Mucosa of descending colon (tissue), 3 donors: ENCODE measurements around the gene ACAN. TPM values are rescaled to one million over a fixed set of nuclear protein-coding genes. Genes with fewer than 3 reads are reported as not detected.

ENCODE experiments used
- ATAC-seq: fragments of 200-7000 bp; cut with Tn5 transposase; one replicate; pipeline ENCODE4 v1.9.1; 2020; ENCODE audit warnings: mild to moderate bottlenecking, moderate library complexity
- DNase-seq, 3 donors: peaks; one replicate each; pipeline ENCODE4 v3.0.0-alpha.2; 2020
- H3K36me3 ChIP-seq: fragments of 200-600 bp; one replicate; pipeline ENCODE4 v1.8.0; 2021; ENCODE audit warnings: low read depth, mild to moderate bottlenecking
- H3K4me1 ChIP-seq: fragments of 200-600 bp; one replicate; pipeline ENCODE4 v1.8.0; 2021; ENCODE audit warnings: low read depth, mild to moderate bottlenecking
- H3K4me3 ChIP-seq: fragments of 200-600 bp; one replicate; pipeline ENCODE4 v1.8.0; 2021; ENCODE audit warnings: mild to moderate bottlenecking
- H3K9me3 ChIP-seq: fragments of 200-600 bp; one replicate; pipeline ENCODE4 v1.8.0; 2021; ENCODE audit warnings: mild to moderate bottlenecking
- CTCF ChIP-seq: fragments of 200-600 bp; IDR thresholded peaks from one replicate; pipeline ENCODE4 v1.8.0; 2022; ENCODE audit warnings: antibody characterized with exemption, mild to moderate bottlenecking
- intact Hi-C, 2 donors: fragments of 100-400 bp; cut with DNase I in 1 of 2; cut with micrococcal nuclease in 1 of 2; formaldehyde crosslinking; loops; one replicate each; pipeline versions ENCODE4 v1.11.0 to v1.11.1; 2022; cut with DNase I, micrococcal nuclease
- long read RNA-seq, 2 donors: library from polyadenylated mRNA; unstranded; transcript quantifications; one replicate each; pipeline ENCODE4 v2.0.0, GENCODE V29; 2019 to 2021
- total RNA-seq, 3 donors: library from RNA; stranded (reverse); fragmentation: NEBNext Ultra II Directional in 2 of 3; extraction: Animal tissue kit (Norgen Biotek cat#: 25700) in 2 of 3; gene quantifications; one replicate each; pipeline versions ENCODE4 v1.2.1 to v1.2.4, GENCODE V29; 2021 to 2023
- donor health status: DM: no; HTN: no; CAD: no; lungs with moderate emphysema.
- donor health status: DM: no; HTN: no; CAD: no.
- donor health status: DM: no; HTN: yes; CAD: no.

The ACAN gene
- 1 to 10 TPM in 1 of 3 donors, under 1 TPM in 2; 0.09 to 1.3 (median 0.23) TPM for total RNA-seq
- long read RNA-seq, donor 1, result 0 reads
- long read RNA-seq, donor 2, result 0 reads

DNA sequence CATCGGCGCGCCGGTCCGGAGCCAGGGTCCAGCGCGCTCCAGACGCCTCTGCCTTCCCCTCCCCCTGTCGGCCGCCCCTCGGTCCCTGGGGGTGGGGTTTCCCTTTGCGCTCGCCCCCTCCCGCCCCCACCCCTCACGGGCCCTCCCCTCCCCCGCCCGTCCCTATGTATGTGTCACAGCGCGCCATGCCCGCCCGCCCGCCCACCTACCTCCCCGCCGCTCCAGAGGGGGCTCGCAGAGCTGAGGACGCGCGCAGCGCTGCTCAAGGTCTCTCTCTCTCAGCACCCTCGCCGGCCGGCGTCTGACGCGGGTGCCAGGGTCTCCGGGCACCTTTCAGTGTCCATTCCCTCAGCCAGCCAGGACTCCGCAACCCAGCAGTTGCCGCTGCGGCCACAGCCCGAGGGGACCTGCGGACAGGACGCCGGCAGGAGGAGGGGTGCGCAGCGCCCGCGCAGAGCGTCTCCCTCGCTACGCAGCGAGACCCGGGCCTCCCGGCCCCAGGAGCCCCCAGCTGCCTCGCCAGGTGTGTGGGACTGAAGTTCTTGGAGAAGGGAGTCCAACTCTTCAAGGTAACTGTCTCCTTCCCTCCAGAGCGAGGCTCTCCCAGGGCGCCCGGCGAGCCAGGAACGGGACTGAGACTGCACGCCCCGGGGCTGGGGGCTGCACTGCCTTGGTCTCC lies at the start of gene ACAN:
ACAN (plus strand) TSS at position 196 of the 679 bp plus-strand sequence. CDS start 32,771 bp downstream, outside the sequence.
- ATAC-seq, result no peak
- Histone ChIP-seq H3K4me3 (no peak within 1 kb of the TSS), H3K9me3 (no peaks in the 10 kb centered on the region), H3K4me1 (no peaks in the 10 kb centered on the region), H3K36me3 (no peaks in the 10 kb centered on the region)
- no peak for DNase-seq
- intact Hi-C loops, result no loop called here
- no peak for TF ChIP-seq CTCF

GRCh38 chr15:88756521-88756920 lies 46.7 kb upstream of the ACAN start:
- intact Hi-C loops, result no loop called here
- ATAC-seq, result no peak
- TF ChIP-seq CTCF, result no peak
- H3K36me3 ChIP-seq, result no peaks in the 10 kb centered on the region
- DNase-seq, result no peak
- H3K4me3 ChIP-seq, result no peak overlapping the region
- H3K9me3 ChIP-seq, result no peaks in the 10 kb centered on the region
- H3K4me1 ChIP-seq, result no peaks in the 10 kb centered on the region

- no peak for DNase-seq
- TF ChIP-seq CTCF, result no peak
- H3K4me3 ChIP-seq, result no peak overlapping the region
- H3K4me1 ChIP-seq, result no peaks in the 10 kb centered on the region
- intact Hi-C loops, result no loop called here
- H3K36me3 ChIP-seq, result no peaks in the 10 kb centered on the region
- H3K9me3 ChIP-seq, result no peaks in the 10 kb centered on the region
- ATAC-seq, result no peak
Observed at GRCh38 chr15:88756921-88757320, 46.3 kb upstream of the ACAN start.

- no peak overlapping the region for H3K4me3 ChIP-seq
- no peaks in the 10 kb centered on the region for H3K4me1 ChIP-seq
- no peaks in the 10 kb centered on the region for H3K36me3 ChIP-seq
- no peaks in the 10 kb centered on the region for H3K9me3 ChIP-seq
- DNase-seq, result no peak
- TF ChIP-seq CTCF, result no peak
- intact Hi-C loops, result no loop called here
- ATAC-seq, result no peak
Observed at GRCh38 chr15:88759872-88760271, 43.4 kb upstream of the ACAN start.

DNA sequence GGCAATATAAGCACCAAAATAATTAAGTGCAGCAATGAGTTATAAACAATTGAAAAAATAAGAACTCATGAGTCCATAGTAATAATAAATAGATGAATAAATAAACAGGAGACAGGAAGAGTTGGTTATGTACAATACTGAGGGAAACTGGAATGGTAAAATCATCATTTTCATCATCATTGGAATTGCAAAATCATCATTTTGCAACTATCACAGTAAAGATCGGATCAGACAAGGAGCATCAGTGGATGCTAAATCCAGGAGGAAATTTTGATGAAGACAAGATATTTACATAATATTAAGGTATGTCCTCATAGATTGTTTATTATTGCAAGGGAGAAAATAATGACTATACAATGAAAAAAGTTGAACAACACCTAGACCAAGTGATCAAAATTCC lies 38.8 kb upstream of the ACAN start:
- H3K9me3 ChIP-seq, result no peaks in the 10 kb centered on the region
- H3K36me3 ChIP-seq, result no peaks in the 10 kb centered on the region
- TF ChIP-seq CTCF, result no peak
- ATAC-seq, result no peak
- no peak for DNase-seq
- H3K4me3 ChIP-seq, result no peak overlapping the region
- H3K4me1 ChIP-seq, result no peaks in the 10 kb centered on the region
- intact Hi-C loops, result no loop called here
